H9 (cell line): ENCODE measurements around the gene VPS26B. TPM values are rescaled to one million over a fixed set of nuclear protein-coding genes. Genes with fewer than 3 reads are reported as not detected.

Source experiments
- DNase-seq: peaks from one replicate; pipeline ENCODE4 v3.0.0-alpha.2; 2017
- H2AFZ ChIP-seq: one replicate; pipeline ENCODE4 v1.6.1; 2013; ENCODE audit warnings: mild to moderate bottlenecking, low read length, control low read depth, moderate library complexity
- H2AK5ac ChIP-seq: 2 replicates; pipeline ENCODE4 v1.6.1; 2013; ENCODE audit warnings: low read length, control low read depth, mixed read lengths; ENCODE audit not compliant: insufficient read length
- H2BK120ac ChIP-seq: one replicate; pipeline ENCODE4 v1.6.1; 2013; ENCODE audit warnings: low read depth, mild to moderate bottlenecking, low read length, control low read depth, inconsistent platforms; ENCODE audit not compliant: poor library complexity, severe bottlenecking
- H2BK12ac ChIP-seq: 2 replicates; pipeline ENCODE4 v1.6.1; 2013; ENCODE audit warnings: low read length, control low read depth, mixed read lengths, low read depth; ENCODE audit not compliant: insufficient read length
- H2BK15ac ChIP-seq: 2 replicates; pipeline ENCODE4 v1.6.1; 2013; ENCODE audit warnings: low read depth, low read length, control low read depth
- H2BK20ac ChIP-seq: one replicate; pipeline ENCODE4 v1.6.1; 2013; ENCODE audit warnings: low read depth, mild to moderate bottlenecking, low read length, control low read depth, inconsistent platforms; ENCODE audit not compliant: poor library complexity, severe bottlenecking
- H2BK5ac ChIP-seq: 2 replicates; pipeline ENCODE4 v1.6.1; 2013; ENCODE audit warnings: low read length, control low read depth, mixed read lengths; ENCODE audit not compliant: insufficient read length
- H3K14ac ChIP-seq: 2 replicates; pipeline ENCODE4 v1.6.1; 2013; ENCODE audit warnings: low read length, control low read depth; ENCODE audit not compliant: insufficient read depth
- H3K18ac ChIP-seq: 2 replicates; pipeline ENCODE4 v1.6.1; 2013; ENCODE audit warnings: low read depth, mild to moderate bottlenecking, mixed read lengths, low read length, control low read depth; ENCODE audit not compliant: insufficient read length
- H3K23ac ChIP-seq: 2 replicates; pipeline ENCODE4 v1.6.1; 2013; ENCODE audit warnings: low read length, control low read depth, mixed read lengths, low read depth; ENCODE audit not compliant: insufficient read length
- H3K23me2 ChIP-seq: 2 replicates; pipeline ENCODE4 v1.6.1; 2013; ENCODE audit warnings: low read depth, mild to moderate bottlenecking, mixed read lengths, low read length, control low read depth; ENCODE audit not compliant: insufficient read length, poor library complexity, severe bottlenecking
- H3K27ac ChIP-seq: 2 replicates; pipeline ENCODE4 v1.5.1; 2013; ENCODE audit warnings: low read length, control low read depth, mixed read lengths, low read depth; ENCODE audit not compliant: insufficient read length
- H3K27me3 ChIP-seq: 2 replicates; pipeline ENCODE4 v1.6.1; 2013; ENCODE audit warnings: low read length, control low read depth, inconsistent platforms; ENCODE audit not compliant: insufficient read depth
- H3K4ac ChIP-seq: 2 replicates; pipeline ENCODE4 v1.6.1; 2013; ENCODE audit warnings: low read depth, mild to moderate bottlenecking, control low read depth, inconsistent platforms, low read length, moderate library complexity
- H3K4me1 ChIP-seq: 2 replicates; pipeline ENCODE4 v1.6.1; 2013; ENCODE audit warnings: low read length, control low read depth, inconsistent platforms; ENCODE audit not compliant: insufficient read depth
- H3K4me2 ChIP-seq: 2 replicates; pipeline ENCODE4 v1.6.1; 2013; ENCODE audit warnings: low read length, control low read depth, mixed read lengths; ENCODE audit not compliant: insufficient read length, insufficient read depth
- H3K56ac ChIP-seq: 2 replicates; pipeline ENCODE4 v1.6.1; 2013; ENCODE audit warnings: low read depth, mild to moderate bottlenecking, mixed read lengths, low read length, control low read depth; ENCODE audit not compliant: insufficient read length
- H3K79me1 ChIP-seq: 2 replicates; pipeline ENCODE4 v1.6.1; 2013; ENCODE audit warnings: low read depth, mild to moderate bottlenecking, moderate library complexity, low read length, control low read depth, inconsistent platforms; ENCODE audit not compliant: insufficient read depth, poor library complexity, severe bottlenecking
- H3K79me2 ChIP-seq: 2 replicates; pipeline ENCODE4 v1.6.1; 2013; ENCODE audit warnings: low read length, control low read depth, inconsistent platforms; ENCODE audit not compliant: insufficient read depth
- H3K9ac ChIP-seq: 2 replicates; pipeline ENCODE4 v1.6.1; 2013; ENCODE audit warnings: low read length, control low read depth, mixed read lengths; ENCODE audit not compliant: insufficient read length; ENCODE audit errors: extremely low read depth
- H3K9me3 ChIP-seq: one replicate; pipeline ENCODE4 v1.6.1; 2013; ENCODE audit warnings: low read depth, low read length, inconsistent platforms; ENCODE audit not compliant: control insufficient read depth
- H3T11ph ChIP-seq: one replicate; pipeline ENCODE4 v1.6.1; 2013; ENCODE audit warnings: mild to moderate bottlenecking, low read length, control low read depth, inconsistent platforms
- H4K20me1 ChIP-seq: one replicate; pipeline ENCODE4 v1.6.1; 2013; ENCODE audit not compliant: control insufficient read depth, insufficient read length, insufficient read depth
- H4K5ac ChIP-seq: 2 replicates; pipeline ENCODE4 v1.6.1; 2013; ENCODE audit warnings: low read depth, mild to moderate bottlenecking, mixed read lengths, low read length, control low read depth; ENCODE audit not compliant: insufficient read length
- H4K8ac ChIP-seq: replicated peaks from 2 replicates; pipeline ENCODE4 v1.6.1; 2013; ENCODE audit warnings: low read length, control low read depth, mixed read lengths, low read depth; ENCODE audit not compliant: insufficient read length
- H4K91ac ChIP-seq: 2 replicates; pipeline ENCODE4 v1.6.1; 2013; ENCODE audit warnings: low read depth, mild to moderate bottlenecking, moderate library complexity, mixed read lengths, low read length, control low read depth; ENCODE audit not compliant: insufficient read length
- H3K27ac Mint-ChIP-seq, 3 experiments: 2 replicates in 2 of 3; 3 replicates in 1 of 3; pipeline ENCODE4 v1.8.0; 2020 to 2021; ENCODE audit warnings: mixed read lengths in 3 of 3, mild to moderate bottlenecking in 1 of 3, moderate library complexity in 1 of 3
- H3K27me3 Mint-ChIP-seq: 2 replicates; pipeline ENCODE4 v1.8.0; 2021; ENCODE audit warnings: low read depth, mild to moderate bottlenecking, moderate library complexity, mixed read lengths
- H3K36me3 Mint-ChIP-seq, 3 experiments: 2 replicates in 2 of 3; 3 replicates in 1 of 3; pipeline ENCODE4 v1.8.0; 2020 to 2021; ENCODE audit warnings: low read depth in 3 of 3, mixed read lengths in 3 of 3; ENCODE audit not compliant: insufficient read depth in 1 of 3
- H3K4me1 Mint-ChIP-seq, 2 experiments: 2 replicates each; pipeline ENCODE4 v1.8.0; 2020; ENCODE audit warnings: mixed read lengths in 2 of 2
- H3K4me3 Mint-ChIP-seq, 2 experiments: 2 replicates in 1 of 2; 3 replicates in 1 of 2; pipeline ENCODE4 v1.8.0; 2020 to 2021; ENCODE audit warnings: mild to moderate bottlenecking in 2 of 2, mixed read lengths in 2 of 2, moderate library complexity in 1 of 2
- H3K9me3 Mint-ChIP-seq, 2 experiments: 2 replicates in 1 of 2; 3 replicates in 1 of 2; pipeline ENCODE4 v1.8.0; 2020; ENCODE audit warnings: mild to moderate bottlenecking in 2 of 2, mixed read lengths in 2 of 2, moderate library complexity in 1 of 2
- CTCF ChIP-seq: fragments of 200-600 bp; sonication (generic); conservative IDR thresholded peaks from 3 replicates; pipeline ENCODE4 v1.8.0; 2021; ENCODE audit warnings: antibody characterized with exemption, mild to moderate bottlenecking
- WGBS: extraction: QIAGEN DNeasy Blood & Tissue Kit; methylation state at CpG from one replicate; pipeline ENCODE4 v1.1.7; 2013; ENCODE audit warnings: missing lambda C conversion rate, low lambda C conversion rate, mixed read lengths; ENCODE audit not compliant: insufficient read length; ENCODE audit errors: extremely low coverage; 5-methylcytosine and 5-hydroxymethylcytosine counted together
- total RNA-seq: library from RNA; stranded (reverse); gene quantifications from 2 replicates; pipeline ENCODE4 v1.2.1, GENCODE V29; 2021

Gene VPS26B
- total RNA-seq, 1 experiment from 2014 or later: 27.5 TPM

- Histone ChIP-seq H2AFZ (no peak overlapping the region), H3K9me3 (no peaks in the 10 kb centered on the region), H4K5ac (no peak overlapping the region), H4K91ac (no peak overlapping the region), H3K4me2 (no peak overlapping the region), H3K27me3 (no peaks in the 10 kb centered on the region), H3K9ac (no peak overlapping the region), H3K14ac (no peak overlapping the region), H4K8ac (no peak overlapping the region), H3K23ac (no peak overlapping the region), H3K79me2 (no peaks in the 10 kb centered on the region), H2BK5ac (no peak overlapping the region), H3K56ac (no peak overlapping the region), H3K4ac (no peak overlapping the region), H2BK120ac (no peak overlapping the region), H3K4me1 (no peaks in the 10 kb centered on the region), H3T11ph (no peak overlapping the region), H3K23me2 (peaks cover 3% of the 10 kb centered on the region), H2BK15ac (no peak overlapping the region), H3K79me1 (no peaks in the 10 kb centered on the region), H2BK12ac (no peak overlapping the region), H2BK20ac (no peak overlapping the region), H2AK5ac (no peak overlapping the region), H3K27ac (no peak overlapping the region), H3K18ac (no peak overlapping the region), H4K20me1 (no peaks in the 10 kb centered on the region)
- H3K27ac Mint-ChIP-seq: no peak overlapping the region; a peak in 1 of 7 replicates
- peaks cover 32 to 62% (median 47%) of the 10 kb centered on the region in 3 experiments; a peak in 6 of 7 replicates for H3K36me3 Mint-ChIP-seq
- H3K9me3 Mint-ChIP-seq: no peaks in the 10 kb centered on the region
- no peaks in the 10 kb centered on the region for H3K27me3 Mint-ChIP-seq
- DNase-seq: no peak
- TF ChIP-seq CTCF: no peak
- peaks cover 9 to 14% of the 10 kb centered on the region in 2 experiments for H3K4me1 Mint-ChIP-seq
- no CpG with 5 or more reads among the region's 4 CpGs for WGBS
- peak overlapping the region in 1 of 2 experiments; percentile 10; a peak in 1 of 5 replicates for H3K4me3 Mint-ChIP-seq
Measured at GRCh38 chr11:134258577-134258976, 34.1 kb downstream of the VPS26B start.
